Transverse colon (tissue), 4 donors: ENCODE results near the gene NELL2. TPM values are rescaled to one million over a fixed set of nuclear protein-coding genes. Genes with fewer than 3 reads are reported as not detected.

Experiments
- DNase-seq: peaks from one replicate; pipeline ENCODE4 v3.0.0-alpha.2; 2019
- H3K27ac ChIP-seq, 4 donors: fragments of 200-600 bp; sonication (generic); 2 replicates each; pipeline ENCODE4 v1.5.1; 2016 to 2018; ENCODE audit warnings: inconsistent platforms in 4 of 4
- H3K27me3 ChIP-seq: fragments of 200-600 bp; sonication (generic); 2 replicates; pipeline ENCODE4 v1.5.1; 2017; ENCODE audit warnings: inconsistent platforms
- H3K36me3 ChIP-seq, 4 donors: fragments of 200-600 bp; sonication (generic); 2 replicates each; pipeline ENCODE4 v1.5.1; 2017 to 2019; ENCODE audit warnings: inconsistent platforms in 4 of 4
- H3K4me1 ChIP-seq, 4 donors: fragments of 200-600 bp; sonication (generic); 2 replicates each; pipeline ENCODE4 v1.5.1; 2017 to 2020; ENCODE audit warnings: inconsistent platforms in 4 of 4
- H3K4me3 ChIP-seq, 4 donors: fragments of 200-600 bp; sonication (generic); 1 replicate in 1 of 4; 2 replicates in 3 of 4; pipeline versions ENCODE4 v1.5.1 to v1.6.1; 2017 to 2019; ENCODE audit warnings: inconsistent platforms in 4 of 4
- H3K9me3 ChIP-seq, 2 donors: fragments of 200-600 bp; sonication (generic); 2 replicates each; pipeline ENCODE4 v1.5.1; 2017 to 2019; ENCODE audit warnings: inconsistent platforms in 2 of 2
- CTCF ChIP-seq, 5 experiments: fragments of 200-600 bp in 3 of 5; fragments of 450-650 bp in 2 of 5; sonication (generic) in 3 of 5; IDR thresholded peaks; 1 replicate in 2 of 5; 2 replicates in 3 of 5; pipeline ENCODE4 v1.5.1; 2016 to 2017; ENCODE audit warnings: antibody characterized with exemption in 5 of 5, inconsistent platforms in 3 of 5, mild to moderate bottlenecking in 2 of 5, moderate library complexity in 1 of 5
- EP300 ChIP-seq: sonication (generic); formaldehyde crosslinking; IDR thresholded peaks from one replicate; pipeline ENCODE4 v1.6.1; 2017; ENCODE audit warnings: antibody characterized with exemption, low read depth
- POLR2A ChIP-seq: fragments of 450-650 bp; IDR thresholded peaks from one replicate; pipeline ENCODE4 v1.6.1; 2016; ENCODE audit warnings: antibody characterized with exemption, mild to moderate bottlenecking, moderate library complexity
- POLR2AphosphoS5 ChIP-seq, 3 donors: sonication (generic); formaldehyde crosslinking; IDR thresholded peaks; one replicate each; pipeline ENCODE4 v1.6.1; 2016; ENCODE audit warnings: antibody characterized with exemption in 3 of 3
- WGBS, 2 donors: methylation state at CpG; one replicate each; pipeline ENCODE4 v1.1.5; 2018; ENCODE audit warnings: low coverage in 1 of 2; 5-methylcytosine and 5-hydroxymethylcytosine counted together
- in situ Hi-C, 4 donors: fragments of 200-750 bp; cut with MboI; loops; one replicate each; pipeline versions ENCODE4 v1.15.0 to v1.15.1; 2017; ENCODE audit warnings: low sequenced_read_pairs in 3 of 4, low pct_ligation_motif_present in 1 of 4, low pct_unique_long_range_greater_than_20kb in 1 of 4
- intact Hi-C: fragments of 100-400 bp; cut with DNase I; formaldehyde crosslinking; loops from one replicate; pipeline ENCODE4 v1.15.1; 2023; ENCODE audit warnings: low total_unique reads
- total RNA-seq, 4 donors: library from RNA; depleted of rRNA; stranded (reverse); fragments of >200 nt; gene quantifications; one replicate each; pipeline ENCODE4 v1.1.0, GENCODE V29; 2016

The NELL2 gene
- total RNA-seq, 4 donors from 2014 or later, result 1.4 to 10.5 (median 9.5) TPM

- DNase-seq, result no peak
- Histone ChIP-seq H3K27ac (no peak overlapping the region), H3K27me3 (no peaks in the 10 kb centered on the region), H3K36me3 (no peaks in the 10 kb centered on the region), H3K4me3 (no peak overlapping the region), H3K4me1 (no peaks in the 10 kb centered on the region), H3K9me3 (no peaks in the 10 kb centered on the region)
- TF ChIP-seq POLR2A, result no peak
- TF ChIP-seq POLR2AphosphoS5 (IDR thresholded peaks at IDR 0.05), result no peak
- TF ChIP-seq EP300, result no peak
- TF ChIP-seq CTCF (IDR thresholded peaks at IDR 0.05), result no peak
- WGBS, 2 donors, result 36 to 80% methylated on average over 1 of the region's 1 CpG
- in situ Hi-C loops, result no loop called here
- intact Hi-C loops, result no loop called here
Measured at GRCh38 chr12:44532940-44533339, 343.2 kb downstream of the NELL2 start.

DNA sequence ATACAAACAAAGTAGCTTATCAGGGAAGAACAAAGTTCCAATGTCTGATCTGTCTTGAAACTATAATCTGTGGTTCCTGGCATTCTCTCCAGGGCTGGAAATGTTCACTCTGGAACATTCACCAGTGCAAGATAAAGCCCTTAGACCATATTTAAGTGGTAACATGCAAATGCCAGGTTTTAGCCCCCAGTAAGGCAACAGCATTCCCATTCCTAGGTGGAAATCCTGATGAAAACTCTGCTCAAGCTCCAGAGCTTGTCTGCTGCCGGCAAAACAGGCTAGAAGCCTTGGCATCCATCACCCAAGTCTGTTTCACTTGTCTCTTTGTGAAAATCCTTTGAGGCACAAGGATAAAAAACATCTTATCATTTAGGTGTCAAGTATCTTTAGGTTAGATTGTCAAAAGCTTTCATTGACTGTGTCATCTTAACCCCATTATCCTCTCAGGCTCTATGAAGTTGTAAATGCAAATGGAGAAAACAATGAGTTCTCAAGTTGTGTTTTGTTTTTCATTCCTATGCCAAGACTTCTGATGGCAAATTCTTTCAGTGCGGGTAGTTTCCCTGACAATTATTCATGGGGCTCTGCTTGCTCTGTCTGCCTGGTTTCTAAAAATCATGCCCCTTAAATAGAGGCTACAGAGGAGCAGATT, 344.7 kb downstream of the NELL2 start:
- Histone ChIP-seq H3K27ac (no peak overlapping the region), H3K9me3 (no peaks in the 10 kb centered on the region), H3K4me1 (no peaks in the 10 kb centered on the region), H3K4me3 (no peak overlapping the region), H3K36me3 (no peaks in the 10 kb centered on the region), H3K27me3 (no peaks in the 10 kb centered on the region)
- TF ChIP-seq POLR2AphosphoS5 (IDR thresholded peaks at IDR 0.05) (no peak), EP300 (no peak), POLR2A (no peak), CTCF (IDR thresholded peaks at IDR 0.05) (no peak)
- in situ Hi-C loops (no loop called here), intact Hi-C loops (loop anchor here (2.0 kb wide), 1 partner anchor 57 kb away; no protein-coding TSS in a partner anchor)
- WGBS, 2 donors, result 40 to 50% methylated on average over 1 to 2 of the region's 2 CpGs
- no peak for DNase-seq

DNA sequence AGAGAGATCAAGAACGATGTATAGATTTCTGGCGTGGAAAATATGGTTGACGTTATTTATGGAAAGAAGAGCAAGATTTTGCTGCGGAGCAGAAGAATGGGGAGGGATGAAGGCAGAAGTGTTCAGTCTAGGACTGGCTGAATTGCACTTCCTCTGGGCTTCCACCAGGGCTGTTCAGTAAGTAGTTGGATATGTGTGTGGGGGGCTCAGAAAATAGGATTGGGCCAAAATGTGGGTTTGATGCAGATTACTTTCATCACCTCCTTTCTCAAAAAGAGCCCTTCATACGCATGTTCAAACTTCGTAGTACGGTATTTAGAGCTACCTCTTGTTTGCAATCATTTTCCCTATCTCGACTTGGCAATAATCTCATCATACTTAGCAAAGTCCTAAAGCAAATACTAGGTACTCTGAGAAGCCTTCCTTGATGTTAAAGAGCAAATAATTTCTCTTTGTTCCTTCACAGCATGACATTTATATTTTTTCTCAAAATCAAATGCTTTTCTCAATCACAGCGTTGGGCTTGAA, 349.4 kb downstream of the NELL2 start:
- no peak for DNase-seq
- Histone ChIP-seq H3K27me3 (no peaks in the 10 kb centered on the region), H3K27ac (no peak overlapping the region), H3K36me3 (no peaks in the 10 kb centered on the region), H3K4me1 (no peaks in the 10 kb centered on the region), H3K9me3 (no peaks in the 10 kb centered on the region), H3K4me3 (no peak overlapping the region)
- 77% methylated on average over 9 of the region's 9 CpGs for WGBS, 2 donors
- intact Hi-C loops (no loop called here), in situ Hi-C loops (no loop called here)
- no peak for TF ChIP-seq CTCF (IDR thresholded peaks at IDR 0.05)
- TF ChIP-seq POLR2AphosphoS5 (IDR thresholded peaks at IDR 0.05), result no peak
- no peak for TF ChIP-seq EP300
- TF ChIP-seq POLR2A, result no peak

GRCh38 chr12:44525806-44526654, 350.1 kb downstream of the NELL2 start:
- Histone ChIP-seq H3K36me3 (no peaks in the 10 kb centered on the region), H3K9me3 (no peaks in the 10 kb centered on the region), H3K27me3 (no peaks in the 10 kb centered on the region), H3K27ac (no peak overlapping the region), H3K4me3 (no peak overlapping the region), H3K4me1 (no peaks in the 10 kb centered on the region)
- intact Hi-C loops, result no loop called here
- no peak for TF ChIP-seq CTCF (IDR thresholded peaks at IDR 0.05)
- TF ChIP-seq EP300, result no peak
- no peak for TF ChIP-seq POLR2AphosphoS5 (IDR thresholded peaks at IDR 0.05)
- TF ChIP-seq POLR2A, result no peak
- in situ Hi-C loops, result no loop called here
- DNase-seq, result no peak
- WGBS, 2 donors, result 55 to 73% methylated on average over 4 of the region's 4 CpGs
